OCI-LY7 (cell line): Measurements from ENCODE around the gene KATNBL1.

Experiments
- EZH2phosphoT487 ChIP-seq: fragments of 200-600 bp; sonication (generic); IDR thresholded peaks from 2 replicates; pipeline ENCODE4 v1.6.1; 2018; ENCODE audit warnings: low read depth, borderline replicate concordance, mild to moderate bottlenecking, mixed run types, antibody characterized with exemption, low read length, moderate library complexity, mixed read lengths
- TF ChIP-seq, protein P1 (sequence below): fragments of 200-600 bp; sonication (generic); conservative IDR thresholded peaks from 2 replicates; pipeline ENCODE4 v1.5.1; 2014; ENCODE audit warnings: mild to moderate bottlenecking, antibody characterized with exemption, low read length, moderate library complexity, mixed read lengths

DNA sequence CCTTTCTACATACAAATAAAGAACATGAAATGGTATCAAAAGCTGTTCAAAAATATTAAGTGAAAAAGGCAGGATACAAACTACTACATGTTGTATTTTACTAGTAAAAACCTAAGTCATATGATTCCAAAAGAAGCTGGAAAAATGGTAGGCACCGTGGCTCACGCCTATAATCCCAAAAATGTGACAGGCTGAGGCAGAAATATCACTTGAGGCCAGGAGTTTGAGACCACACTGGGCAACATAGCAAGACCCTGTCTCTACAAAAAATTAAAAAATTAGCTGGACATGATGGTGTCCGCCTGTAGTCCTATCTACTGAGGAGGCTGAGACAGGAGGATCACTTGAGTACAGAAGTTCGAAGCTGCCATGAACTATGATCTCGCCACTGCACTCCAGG is 110.0 kb downstream of the KATNBL1 start:
- TF ChIP-seq, protein P1, sequence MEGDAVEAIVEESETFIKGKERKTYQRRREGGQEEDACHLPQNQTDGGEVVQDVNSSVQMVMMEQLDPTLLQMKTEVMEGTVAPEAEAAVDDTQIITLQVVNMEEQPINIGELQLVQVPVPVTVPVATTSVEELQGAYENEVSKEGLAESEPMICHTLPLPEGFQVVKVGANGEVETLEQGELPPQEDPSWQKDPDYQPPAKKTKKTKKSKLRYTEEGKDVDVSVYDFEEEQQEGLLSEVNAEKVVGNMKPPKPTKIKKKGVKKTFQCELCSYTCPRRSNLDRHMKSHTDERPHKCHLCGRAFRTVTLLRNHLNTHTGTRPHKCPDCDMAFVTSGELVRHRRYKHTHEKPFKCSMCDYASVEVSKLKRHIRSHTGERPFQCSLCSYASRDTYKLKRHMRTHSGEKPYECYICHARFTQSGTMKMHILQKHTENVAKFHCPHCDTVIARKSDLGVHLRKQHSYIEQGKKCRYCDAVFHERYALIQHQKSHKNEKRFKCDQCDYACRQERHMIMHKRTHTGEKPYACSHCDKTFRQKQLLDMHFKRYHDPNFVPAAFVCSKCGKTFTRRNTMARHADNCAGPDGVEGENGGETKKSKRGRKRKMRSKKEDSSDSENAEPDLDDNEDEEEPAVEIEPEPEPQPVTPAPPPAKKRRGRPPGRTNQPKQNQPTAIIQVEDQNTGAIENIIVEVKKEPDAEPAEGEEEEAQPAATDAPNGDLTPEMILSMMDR, result no peak
- TF ChIP-seq EZH2phosphoT487, result no peak
